PC-9 (cell line): ENCODE data around the gene AK5. TPM values are rescaled to one million over a fixed set of nuclear protein-coding genes. Genes with fewer than 3 reads are reported as not detected.

Experiments used
- BruUV-seq: library from RNA; stranded (reverse); fragments of 400-500 nt; replicated peaks from 2 replicates; lab custom pipeline; 2021; lab: Mats Ljungman, UMichigan
- CTCF ChIA-PET: fragments of 300-600 bp; sonication (Branson Sonifier 250); formaldehyde crosslinking; loops from one replicate; lab custom pipeline; 2022; ENCODE audit warnings: antibody characterized with exemption; lab: Charles Lee
- POLR2A ChIA-PET: fragments of 300-600 bp; sonication (Branson Sonifier 250); formaldehyde crosslinking; loops from one replicate; lab custom pipeline; 2022; ENCODE audit warnings: antibody characterized with exemption; ENCODE audit not compliant: unreplicated experiment; lab: Charles Lee
- DNase-seq, 2 experiments: peaks; one replicate each; pipeline versions ENCODE4 v3.0.0 to v3.0.0-alpha.2; 2015 to 2022; ENCODE audit warnings: mixed read lengths in 1 of 2
- H2AFZ ChIP-seq: fragments of 200-600 bp; sonication (generic); 2 replicates; pipeline ENCODE4 v1.8.1; 2017; ENCODE audit warnings: antibody characterized with exemption
- H3F3A ChIP-seq: fragments of 200-600 bp; sonication (generic); 2 replicates; pipeline ENCODE4 v1.8.1; 2017; ENCODE audit warnings: antibody characterized with exemption, mild to moderate bottlenecking, low read depth; ENCODE audit not compliant: insufficient read depth
- H3K27ac ChIP-seq: fragments of 200-600 bp; sonication (generic); 2 replicates; pipeline ENCODE4 v1.6.1; 2016; ENCODE audit warnings: mixed run types
- H3K27me3 ChIP-seq: fragments of 200-600 bp; sonication (generic); 2 replicates; pipeline ENCODE4 v1.6.1; 2016; ENCODE audit warnings: low read depth, mixed run types; ENCODE audit not compliant: insufficient read depth
- H3K36me3 ChIP-seq: fragments of 200-600 bp; sonication (generic); 2 replicates; pipeline ENCODE4 v1.6.1; 2016; ENCODE audit warnings: low read depth, mixed run types
- H3K4me1 ChIP-seq: fragments of 200-600 bp; sonication (generic); replicated peaks from 2 replicates; pipeline ENCODE4 v1.6.1; 2016; ENCODE audit warnings: mixed run types; ENCODE audit not compliant: insufficient read depth
- H3K4me2 ChIP-seq: fragments of 200-600 bp; sonication (generic); 2 replicates; pipeline ENCODE4 v1.6.1; 2017; ENCODE audit warnings: mixed run types
- H3K4me3 ChIP-seq: fragments of 200-600 bp; sonication (generic); 2 replicates; pipeline ENCODE4 v1.6.1; 2016; ENCODE audit warnings: mixed run types
- H3K79me2 ChIP-seq: fragments of 200-600 bp; sonication (generic); 2 replicates; pipeline ENCODE4 v1.6.1; 2017; ENCODE audit warnings: low read depth, mixed run types
- H3K9me2 ChIP-seq: fragments of 200-600 bp; sonication (generic); 2 replicates; pipeline ENCODE4 v1.8.1; 2017; ENCODE audit warnings: mild to moderate bottlenecking; ENCODE audit not compliant: insufficient read depth
- H3K9me3 ChIP-seq: fragments of 200-600 bp; sonication (generic); 2 replicates; pipeline ENCODE4 v1.8.1; 2016; ENCODE audit warnings: low read depth; ENCODE audit not compliant: insufficient read depth
- H4K20me1 ChIP-seq: fragments of 200-600 bp; sonication (generic); 2 replicates; pipeline ENCODE4 v1.8.1; 2017; ENCODE audit not compliant: insufficient read depth
- CTCF ChIP-seq: fragments of 200-600 bp; sonication (generic); conservative IDR thresholded peaks from 2 replicates; pipeline ENCODE4 v1.6.1; 2017; ENCODE audit warnings: mixed run types, antibody characterized with exemption, mild to moderate bottlenecking, moderate library complexity
- EZH2 ChIP-seq: fragments of 200-600 bp; sonication (generic); IDR thresholded peaks from 2 replicates; pipeline ENCODE4 v1.8.0; 2017; ENCODE audit warnings: antibody characterized with exemption, low read depth
- intact Hi-C: fragments of 100-400 bp; cut with micrococcal nuclease; formaldehyde crosslinking; loops from one replicate; pipeline ENCODE4 v1.10.0; 2022; ENCODE audit not compliant: unreplicated experiment
- total RNA-seq: library from RNA; stranded (reverse); gene quantifications from 2 replicates; pipeline ENCODE4 v1.2.3, GENCODE V29; 2021

Gene AK5
- total RNA-seq, 1 experiment from 2014 or later = 1.2 TPM

- no peak overlapping the region for H3K4me3 ChIP-seq
- peaks cover 33% of the 10 kb centered on the region for H3K4me1 ChIP-seq
- CTCF ChIA-PET = interaction anchor here (0.7 kb wide), 2 partner anchors 107 to 387 kb away, joined by 4 to 10 read pairs; no protein-coding TSS in a partner anchor
- H2AFZ ChIP-seq = no peak overlapping the region
- DNase-seq = peak; percentile 35 to 50
- no peaks in the 10 kb centered on the region for H4K20me1 ChIP-seq
- no TSS peak for BruUV-seq
- TF ChIP-seq EZH2 (no peak), CTCF (peak; percentile 96)
- POLR2A ChIA-PET = interaction anchor here (0.6 kb wide), 1 partner anchor 1653 kb away, joined by 3 read pairs; no protein-coding TSS in a partner anchor
- no peaks in the 10 kb centered on the region for H3K36me3 ChIP-seq
- no peaks in the 10 kb centered on the region for H3K79me2 ChIP-seq
- intact Hi-C loops = loop anchor here (1.0 to 10.0 kb wide), 6 partner anchors 119 to 579 kb away; partner anchors contain the start of genes AK5 and ZZZ3
- peaks cover 9% of the 10 kb centered on the region; the same call in 1 of the 2 replicates for H3F3A ChIP-seq
- H3K9me2 ChIP-seq = no peaks in the 10 kb centered on the region
- no peaks in the 10 kb centered on the region for H3K27me3 ChIP-seq
- 0 out of 2 replicates have a peak overlapping the region, but pooled peaks have one; percentile 11 for H3K4me2 ChIP-seq
- no peak overlapping the region for H3K27ac ChIP-seq
- H3K9me3 ChIP-seq = no peaks in the 10 kb centered on the region
Observed at GRCh38 chr1:77533660-77534305, 252.0 kb downstream of the AK5 start.

- peaks cover 16% of the 10 kb centered on the region; the same call in 1 of the 2 replicates for H3F3A ChIP-seq
- H3K4me1 ChIP-seq = peaks cover 40% of the 10 kb centered on the region
- no peaks in the 10 kb centered on the region for H3K79me2 ChIP-seq
- ChIA-PET CTCF (no interaction called here), POLR2A (no interaction called here)
- H2AFZ ChIP-seq = no peak overlapping the region
- no peak for TF ChIP-seq CTCF
- TF ChIP-seq EZH2 = no peak
- H3K4me3 ChIP-seq = no peak overlapping the region
- H4K20me1 ChIP-seq = no peaks in the 10 kb centered on the region
- H3K27me3 ChIP-seq = no peaks in the 10 kb centered on the region
- H3K36me3 ChIP-seq = no peaks in the 10 kb centered on the region
- no TSS peak for BruUV-seq
- no peaks in the 10 kb centered on the region for H3K9me3 ChIP-seq
- peak in 1 of 2 experiments; percentile 21 for DNase-seq
- no peak overlapping the region for H3K4me2 ChIP-seq
- H3K27ac ChIP-seq = no peak overlapping the region
- intact Hi-C loops = loop anchor here (5.0 to 10.0 kb wide), 5 partner anchors 120 to 578 kb away; partner anchors contain the start of genes AK5 and ZZZ3
- no peaks in the 10 kb centered on the region for H3K9me2 ChIP-seq
Observed at GRCh38 chr1:77534456-77534855, 252.6 kb downstream of the AK5 start.

- H3K4me3 ChIP-seq = no peak overlapping the region
- no peaks in the 10 kb centered on the region for H3K9me3 ChIP-seq
- intact Hi-C loops = loop anchor here (10.0 kb wide), 3 partner anchors 122 to 368 kb away; partner anchors contain the start of gene ZZZ3
- BruUV-seq = no TSS peak
- H3F3A ChIP-seq = peaks cover 39% of the 10 kb centered on the region
- H3K4me1 ChIP-seq = peaks cover 63% of the 10 kb centered on the region
- no peak overlapping the region for H2AFZ ChIP-seq
- H3K79me2 ChIP-seq = no peaks in the 10 kb centered on the region
- ChIA-PET POLR2A (interaction anchor here (0.6 kb wide), 3 partner anchors 26 to 1177 kb away, joined by 3 to 4 read pairs (median 3); no protein-coding TSS in a partner anchor), CTCF (no interaction called here)
- peak overlapping the region; percentile 67 for H3K27ac ChIP-seq
- peak overlapping the region; percentile 41 for H3K4me2 ChIP-seq
- no peaks in the 10 kb centered on the region for H3K9me2 ChIP-seq
- H3K36me3 ChIP-seq = no peaks in the 10 kb centered on the region
- H4K20me1 ChIP-seq = no peaks in the 10 kb centered on the region
- TF ChIP-seq EZH2 (no peak), CTCF (no peak)
- no peaks in the 10 kb centered on the region for H3K27me3 ChIP-seq
- peak in 1 of 2 experiments; percentile 94 for DNase-seq
Observed at GRCh38 chr1:77536813-77537212, 255.0 kb downstream of the AK5 start.
